Small intestine (tissue), 7 donors: Measurements from ENCODE around the gene LMOD2. TPM values are rescaled to one million over a fixed set of nuclear protein-coding genes. Genes with fewer than 3 reads are reported as not detected.
A peak's percentile ranks its signal among the peaks of the same experiment; 100 is the strongest.
"Not testable (repeated sequence)": the region's sequence is repeated elsewhere in the genome, so short reads cannot be mapped to it uniquely, and the experiment has no call there.

Experiments
- DNase-seq, 2 donors: peaks; one replicate each; pipeline versions ENCODE4 v3.0.0 to v3.0.0-alpha.2; 2013
- FAIRE-seq: peaks from 2 replicates; lab custom pipeline; 2012; peaks lifted over from hg19 to GRCh38; lab: Jason Lieb, UNC
- H3K27ac ChIP-seq, 3 donors: one replicate each; pipeline ENCODE4 v1.5.1; 2013; ENCODE audit warnings: low read length in 2 of 3, mild to moderate bottlenecking in 2 of 3, control low read depth in 1 of 3, inconsistent platforms in 1 of 3, low read depth in 1 of 3, moderate library complexity in 1 of 3
- H3K27me3 ChIP-seq, 3 donors: one replicate each; pipeline ENCODE4 v1.6.1; 2013; ENCODE audit warnings: low read length in 3 of 3, inconsistent platforms in 1 of 3; ENCODE audit not compliant: control insufficient read depth in 3 of 3, insufficient read depth in 3 of 3
- H3K36me3 ChIP-seq, 3 donors: one replicate each; pipeline ENCODE4 v1.6.1; 2013; ENCODE audit warnings: low read length in 3 of 3, inconsistent platforms in 1 of 3, low read depth in 1 of 3, mild to moderate bottlenecking in 1 of 3, moderate library complexity in 1 of 3; ENCODE audit not compliant: control insufficient read depth in 3 of 3, insufficient read depth in 2 of 3
- H3K4me1 ChIP-seq, 3 donors: one replicate each; pipeline ENCODE4 v1.6.1; 2013; ENCODE audit warnings: low read length in 2 of 3, inconsistent platforms in 1 of 3, low read depth in 1 of 3, mild to moderate bottlenecking in 1 of 3, moderate library complexity in 1 of 3; ENCODE audit not compliant: control insufficient read depth in 3 of 3, insufficient read depth in 2 of 3
- H3K4me3 ChIP-seq, 3 donors: one replicate each; pipeline ENCODE4 v1.5.1; 2013; ENCODE audit warnings: low read length in 3 of 3, control low read depth in 1 of 3, inconsistent platforms in 1 of 3, low read depth in 1 of 3, mild to moderate bottlenecking in 1 of 3, moderate library complexity in 1 of 3
- H3K9me3 ChIP-seq, 2 donors: one replicate each; pipeline ENCODE4 v1.6.1; 2013; ENCODE audit warnings: low read depth in 1 of 2, low read length in 1 of 2; ENCODE audit not compliant: control insufficient read depth in 2 of 2, insufficient read depth in 1 of 2
- WGBS, 3 donors: extraction: QIAGEN DNeasy Blood & Tissue Kit; methylation state at CpG; one replicate each; pipeline ENCODE4 v1.1.7; 2013; 5-methylcytosine and 5-hydroxymethylcytosine counted together
- polyA plus RNA-seq, 4 donors: library from polyadenylated mRNA; stranded (reverse) in 3 of 4; unstranded in 1 of 4; fragments of 200-250 nt in 3 of 4; fragments of 120-200 nt in 1 of 4; gene quantifications; one replicate each; pipeline versions ENCODE4 v1.2.1 to v1.2.3, GENCODE V29; 2013
- donor health status: healthy with polysubstance abuse.
- donor health status: control.
- donor health status: control.
- donor health status: Bipolar disorder and iron deficiency.
- donor health status: healthy.

Gene LMOD2
- polyA plus RNA-seq, 4 donors: 0.04 to 1.6 (median 0.42) TPM

DNA sequence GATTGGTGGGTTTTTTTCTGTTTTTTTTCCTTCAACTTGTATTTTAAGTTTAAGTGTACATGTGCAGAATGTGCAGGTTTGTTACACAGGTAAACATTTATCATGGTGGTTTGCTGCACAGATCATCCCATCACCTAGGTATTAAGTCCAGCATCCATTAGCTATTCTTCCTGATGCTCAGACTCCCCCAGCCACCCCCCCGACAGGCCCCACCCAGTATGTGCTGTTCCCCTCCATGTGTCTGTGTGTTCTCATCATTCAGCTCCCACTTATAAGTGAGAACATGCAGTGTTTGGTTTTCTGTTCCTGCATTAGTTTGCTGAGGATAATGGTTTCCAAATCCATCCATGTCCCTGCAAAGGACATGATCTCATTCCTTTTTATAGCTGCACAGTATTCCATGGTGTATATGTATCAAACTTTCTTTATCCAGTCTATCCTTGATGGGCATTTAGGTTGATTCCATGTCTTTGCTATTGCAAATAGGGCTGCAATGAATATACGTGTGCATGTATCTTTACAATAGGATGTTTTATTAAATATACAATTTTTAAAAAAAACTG, 21.6 kb upstream of the LMOD2 start:
- not testable (repeated sequence) for H3K36me3 ChIP-seq, FAIRE-seq, H3K27ac ChIP-seq, H3K9me3 ChIP-seq, H3K4me1 ChIP-seq, DNase-seq, H3K4me3 ChIP-seq, H3K27me3 ChIP-seq
- WGBS, 3 donors: 82 to 90% (median 86%) methylated on average over 2 of the region's 2 CpGs

DNA sequence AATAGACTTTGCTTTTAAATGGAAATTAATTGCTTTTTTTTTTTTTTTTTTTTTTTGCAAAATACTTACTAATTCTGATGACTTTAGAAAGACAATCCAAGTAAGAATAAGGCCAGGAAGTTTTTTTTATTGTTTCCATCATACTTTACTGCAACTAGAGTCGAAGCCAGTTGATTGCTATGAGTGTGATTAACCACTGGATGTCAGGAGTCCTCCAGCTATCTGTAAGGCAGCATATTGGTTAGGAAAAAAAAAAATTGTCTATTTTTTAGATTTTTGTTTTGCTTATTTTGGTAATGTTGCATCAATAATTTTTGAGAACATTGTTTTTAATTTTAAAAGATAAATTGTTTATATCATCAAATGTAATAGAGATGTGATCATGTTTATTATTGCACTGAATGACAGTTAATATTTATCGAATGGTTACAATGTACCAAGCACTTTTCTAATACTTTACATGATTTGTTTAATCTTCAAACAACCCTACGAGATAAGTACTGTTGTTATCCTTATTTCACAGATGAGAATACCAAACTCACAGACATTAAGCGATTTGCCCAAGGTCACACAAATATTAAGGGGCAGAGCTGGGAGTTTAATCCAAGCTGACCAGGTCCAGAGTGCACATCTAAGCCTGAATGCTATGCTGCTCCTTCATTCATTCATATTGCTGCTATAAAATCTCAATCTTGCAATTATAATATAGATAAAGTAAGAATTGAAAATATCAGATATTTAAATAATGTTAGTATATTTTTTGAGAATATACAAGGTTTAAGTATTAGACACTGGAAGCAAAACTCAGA, 19.9 kb upstream of the LMOD2 start:
- Histone ChIP-seq H3K27ac (no peak overlapping the region), H3K27me3 (no peaks in the 10 kb centered on the region), H3K4me1 (no peaks in the 10 kb centered on the region), H3K9me3 (no peaks in the 10 kb centered on the region), H3K4me3 (no peak overlapping the region), H3K36me3 (no peaks in the 10 kb centered on the region)
- FAIRE-seq (peak; percentile 80), DNase-seq (peak; percentile 28 to 29)
- WGBS, 3 donors: 10 to 38% (median 28%) methylated on average over 4 of the region's 4 CpGs

DNA sequence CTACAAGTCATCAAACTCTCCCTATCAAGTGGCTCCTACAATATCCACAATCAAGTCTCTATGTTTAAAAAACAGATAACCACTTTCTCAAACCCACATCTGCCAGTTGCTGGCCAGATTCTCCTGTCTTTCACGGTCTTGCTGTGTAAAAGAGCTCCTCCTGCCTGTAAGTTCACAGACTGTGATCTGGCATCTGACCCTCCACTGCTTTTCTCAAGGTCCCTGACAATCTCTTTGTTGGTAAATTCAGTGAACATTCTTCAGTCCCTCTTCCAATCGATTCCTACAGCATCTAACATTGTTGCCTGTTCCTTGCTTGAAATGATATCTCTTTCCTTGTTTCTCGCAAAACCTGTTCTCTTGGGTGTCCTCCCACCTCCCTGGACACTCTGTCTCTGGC, 18.5 kb upstream of the LMOD2 start:
- H3K27ac ChIP-seq: no peak overlapping the region
- no peak overlapping the region for H3K4me3 ChIP-seq
- DNase-seq (no peak), FAIRE-seq (no peak)
- WGBS, 3 donors: 43 to 50% (median 49%) methylated on average over 3 of the region's 3 CpGs
- H3K36me3 ChIP-seq: no peaks in the 10 kb centered on the region
- H3K27me3 ChIP-seq: no peaks in the 10 kb centered on the region
- no peaks in the 10 kb centered on the region for H3K9me3 ChIP-seq
- H3K4me1 ChIP-seq: no peaks in the 10 kb centered on the region

DNA sequence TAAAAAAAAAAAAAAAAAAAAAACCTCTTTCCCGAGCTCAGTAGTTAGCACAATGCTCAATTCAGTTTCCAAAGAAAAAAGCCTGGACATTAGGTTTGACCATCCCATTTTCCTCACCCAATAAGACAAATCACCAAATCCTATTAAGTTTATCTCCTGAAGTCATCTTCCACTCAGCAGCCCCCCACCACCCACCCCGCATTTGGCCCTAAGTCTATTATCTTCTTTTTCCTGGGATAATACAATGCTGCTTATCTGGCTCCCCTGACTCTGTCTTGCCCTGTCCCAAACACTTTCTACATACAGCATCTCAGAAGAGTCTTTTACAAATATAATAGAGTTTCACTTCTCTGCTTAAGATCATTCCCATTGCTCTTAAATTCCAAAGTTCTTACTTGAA, 17.8 kb upstream of the LMOD2 start:
- DNase-seq (no peak), FAIRE-seq (no peak)
- WGBS, 3 donors: 89 to 98% (median 94%) methylated on average over 2 of the region's 2 CpGs
- no peaks in the 10 kb centered on the region for H3K9me3 ChIP-seq
- H3K27me3 ChIP-seq: no peaks in the 10 kb centered on the region
- no peaks in the 10 kb centered on the region for H3K4me1 ChIP-seq
- no peak overlapping the region for H3K27ac ChIP-seq
- H3K36me3 ChIP-seq: no peaks in the 10 kb centered on the region
- no peak overlapping the region for H3K4me3 ChIP-seq

DNA sequence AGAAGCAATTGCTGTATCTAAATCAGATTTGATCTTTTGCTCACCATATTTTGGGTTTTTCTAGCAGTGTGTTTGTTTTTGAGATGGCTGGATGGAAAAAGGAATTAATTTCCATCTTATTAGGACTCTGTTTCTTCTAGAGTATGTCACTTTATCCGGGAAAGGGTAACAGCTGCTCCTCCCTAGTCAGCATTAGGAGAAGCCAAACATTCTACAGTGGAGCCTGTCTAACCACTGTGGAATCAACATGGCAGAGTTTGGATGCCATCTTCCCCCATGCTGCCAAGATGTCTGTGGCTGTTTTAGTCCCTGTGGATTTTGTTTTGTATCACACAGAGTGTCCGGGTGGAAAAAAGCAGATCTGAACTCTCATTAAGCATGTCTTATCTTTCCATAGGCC, 16.0 kb upstream of the LMOD2 start:
- Histone ChIP-seq H3K27ac (no peak overlapping the region), H3K4me3 (no peak overlapping the region), H3K36me3 (no peaks in the 10 kb centered on the region), H3K9me3 (no peaks in the 10 kb centered on the region), H3K27me3 (no peaks in the 10 kb centered on the region), H3K4me1 (peaks cover 0 to 7% (median 0%) of the 10 kb centered on the region in 3 donors)
- no peak for FAIRE-seq
- 79 to 92% (median 81%) methylated on average over 2 of the region's 2 CpGs for WGBS, 3 donors
- no peak for DNase-seq

DNA sequence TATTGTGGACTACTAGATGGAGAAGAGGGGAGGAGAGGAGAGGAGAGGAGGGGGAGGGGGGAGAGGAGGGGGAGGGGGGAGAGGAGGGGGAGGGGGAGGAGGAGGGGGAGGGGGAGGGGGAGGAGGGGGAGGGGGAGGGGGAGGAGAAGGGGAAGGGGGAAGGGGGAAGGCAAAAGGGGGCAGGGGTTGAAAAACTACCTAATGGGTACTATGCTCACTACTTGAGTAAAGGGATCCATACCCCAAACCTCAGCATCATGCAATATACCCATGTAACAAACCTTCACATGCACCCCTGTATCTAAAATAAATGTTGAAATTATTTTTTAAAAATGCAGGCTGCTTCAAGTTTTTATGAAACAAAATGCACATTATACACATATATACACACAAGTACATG, 15.1 kb upstream of the LMOD2 start:
- H3K27me3 ChIP-seq: no peaks in the 10 kb centered on the region
- peaks cover 0 to 7% (median 0%) of the 10 kb centered on the region in 3 donors for H3K4me1 ChIP-seq
- FAIRE-seq (no peak), DNase-seq (no peak)
- H3K27ac ChIP-seq: no peak overlapping the region
- no peak overlapping the region for H3K4me3 ChIP-seq
- H3K36me3 ChIP-seq: no peaks in the 10 kb centered on the region
- H3K9me3 ChIP-seq: no peaks in the 10 kb centered on the region

DNA sequence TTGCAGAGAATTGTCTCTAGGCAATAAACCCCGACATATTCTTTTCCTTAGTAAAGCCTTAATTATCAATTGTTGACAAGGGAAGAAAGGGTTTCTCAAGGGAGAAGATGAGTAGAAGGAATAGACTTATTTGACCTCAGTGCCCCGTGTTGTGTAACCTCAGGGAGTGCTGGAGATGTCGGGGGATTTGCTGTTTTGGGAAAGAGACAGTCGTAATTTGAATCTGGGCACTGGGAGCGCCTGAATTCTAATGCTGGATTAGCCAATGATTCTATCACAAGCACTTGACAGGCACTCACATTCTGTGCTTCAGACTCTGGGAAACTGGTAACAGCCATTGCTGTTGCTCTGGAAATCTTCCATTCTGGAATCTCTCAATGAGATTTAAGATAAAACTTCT, 13.8 kb upstream of the LMOD2 start:
- H3K27me3 ChIP-seq: no peaks in the 10 kb centered on the region
- H3K4me3 ChIP-seq: no peak overlapping the region
- FAIRE-seq (no peak), DNase-seq (no peak)
- no peak overlapping the region for H3K27ac ChIP-seq
- 83 to 92% (median 87%) methylated on average over 5 of the region's 5 CpGs for WGBS, 3 donors
- H3K9me3 ChIP-seq: no peaks in the 10 kb centered on the region
- no peaks in the 10 kb centered on the region for H3K36me3 ChIP-seq
- H3K4me1 ChIP-seq: peaks cover 0 to 7% (median 0%) of the 10 kb centered on the region in 3 donors

DNA sequence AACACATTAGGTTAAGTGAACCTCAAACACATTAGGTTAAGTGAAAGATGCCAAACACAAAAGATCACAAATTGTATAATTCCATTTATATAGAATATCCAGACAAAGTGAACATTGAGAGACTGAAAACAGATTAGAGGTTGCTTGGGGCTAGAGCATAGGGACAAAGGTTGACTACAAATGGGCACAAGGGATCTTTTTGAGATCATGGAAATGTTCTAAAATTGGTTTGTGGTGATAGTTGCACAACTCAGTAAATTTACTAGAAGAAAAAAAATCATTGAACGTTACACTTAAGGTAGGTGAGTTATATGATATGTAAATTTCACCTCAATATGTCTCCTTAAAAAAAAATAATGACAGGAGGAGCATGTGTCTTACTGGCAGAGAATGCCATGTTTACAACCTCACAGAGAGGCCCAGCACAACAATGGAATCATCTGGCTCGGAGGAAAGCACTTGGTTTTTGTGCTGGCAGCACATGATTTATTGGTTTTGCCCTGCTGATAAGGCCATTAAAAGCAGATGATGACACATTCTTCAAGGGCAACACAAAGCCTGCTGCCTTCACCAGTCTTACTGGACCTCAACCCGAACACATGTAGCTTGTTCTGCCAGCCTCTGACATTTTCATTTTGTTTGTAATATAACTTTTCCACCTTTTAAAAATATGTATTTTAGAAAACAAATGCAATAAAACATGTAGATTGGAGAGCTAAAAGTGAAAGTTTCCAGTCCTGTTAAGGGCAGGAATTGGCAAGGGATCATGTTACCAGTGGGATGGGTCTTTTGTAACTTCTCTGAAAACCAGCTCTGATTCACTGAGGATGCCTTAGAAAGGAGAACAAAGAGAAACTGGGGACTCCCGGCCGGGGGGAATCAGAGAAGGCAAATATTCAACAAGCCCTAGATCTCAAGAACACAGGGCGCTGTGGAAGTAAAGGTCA, 11.9 kb upstream of the LMOD2 start:
- WGBS, 3 donors: 14 to 24% (median 19%) methylated on average over 6 of the region's 6 CpGs
- peak; percentile 51 to 56 for DNase-seq
- FAIRE-seq: no peak
- no peak overlapping the region for H3K27ac ChIP-seq
- no peaks in the 10 kb centered on the region for H3K9me3 ChIP-seq
- peaks cover 0 to 7% (median 0%) of the 10 kb centered on the region in 3 donors for H3K4me1 ChIP-seq
- H3K27me3 ChIP-seq: no peaks in the 10 kb centered on the region
- H3K4me3 ChIP-seq: no peak overlapping the region
- H3K36me3 ChIP-seq: no peaks in the 10 kb centered on the region
